SKM-1 (cell line): ENCODE data around the gene MNS1.
"Not testable (repeated sequence)": the region's sequence is repeated elsewhere in the genome, so short reads cannot be mapped to it uniquely, and the experiment has no call there.

ENCODE experiments used
- DNase-seq: peaks from one replicate; lab custom pipeline; 2025; ENCODE audit not compliant: unreplicated experiment; lab: John Stamatoyannopoulos, UW

The MNS1 gene

DNA sequence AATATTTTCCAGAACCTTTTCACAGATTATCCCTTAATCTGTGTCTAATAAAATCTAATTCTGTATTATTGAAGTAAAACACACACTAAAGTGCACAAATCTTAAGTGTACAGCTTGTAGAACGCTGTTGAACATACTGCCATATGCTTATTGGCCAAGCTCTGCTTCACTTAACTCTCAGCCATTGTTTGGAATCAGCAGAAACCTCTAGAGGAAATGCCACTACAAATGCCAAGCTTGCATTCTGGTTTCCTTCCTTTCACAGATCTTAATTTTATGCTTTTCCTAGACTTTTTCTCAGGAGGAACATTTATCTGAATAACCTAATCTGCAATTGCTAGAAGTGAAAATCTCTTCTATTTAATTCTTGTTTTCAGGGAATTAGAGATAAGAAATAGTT lies 10.1 kb downstream of the MNS1 start:
- DNase-seq, result no peak

- DNase-seq, result no peak
These were observed 19.2 kb downstream of the MNS1 start for GRCh38 chr15:56445746-56446145.

DNA sequence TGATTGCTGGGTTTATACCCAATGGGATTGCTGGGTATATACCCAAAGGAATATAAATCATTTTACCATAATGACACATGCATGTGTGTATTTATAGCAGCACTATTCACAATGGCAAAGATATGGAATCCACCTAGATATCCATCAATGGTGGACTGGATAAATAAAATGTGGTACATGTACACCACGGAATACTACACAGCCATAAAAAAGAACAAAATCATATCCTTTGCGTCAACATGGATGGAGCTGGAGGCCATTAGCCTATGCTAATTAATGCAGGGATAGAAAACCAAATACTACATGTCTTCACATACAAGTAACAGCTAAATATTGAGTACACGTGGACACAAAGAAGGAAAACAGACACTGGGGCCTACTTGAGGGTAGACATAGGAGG lies 22.6 kb downstream of the MNS1 start:
- no peak for DNase-seq

- no peak for DNase-seq
These were observed 24.6 kb downstream of the MNS1 start for GRCh38 chr15:56440214-56440770.

DNA sequence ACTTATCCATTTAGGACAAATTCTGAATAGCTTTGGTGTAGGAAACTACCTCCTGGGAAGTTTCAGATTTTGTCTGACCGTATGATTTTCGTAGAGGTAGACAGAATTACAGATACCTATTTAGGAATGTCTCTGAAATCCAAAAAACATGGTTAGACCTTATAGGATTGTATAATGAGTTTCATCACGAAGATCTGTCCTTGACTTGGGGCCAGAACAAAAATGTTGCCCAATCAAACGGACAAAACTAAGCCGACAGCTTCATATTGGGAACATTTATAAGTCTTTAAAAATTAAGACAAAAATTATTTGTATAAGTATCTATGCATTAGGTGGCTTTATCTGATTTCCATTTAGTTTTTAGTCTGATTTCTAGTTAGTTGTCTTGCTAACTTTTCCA lies 32.6 kb downstream of the MNS1 start:
- no peak for DNase-seq

DNA sequence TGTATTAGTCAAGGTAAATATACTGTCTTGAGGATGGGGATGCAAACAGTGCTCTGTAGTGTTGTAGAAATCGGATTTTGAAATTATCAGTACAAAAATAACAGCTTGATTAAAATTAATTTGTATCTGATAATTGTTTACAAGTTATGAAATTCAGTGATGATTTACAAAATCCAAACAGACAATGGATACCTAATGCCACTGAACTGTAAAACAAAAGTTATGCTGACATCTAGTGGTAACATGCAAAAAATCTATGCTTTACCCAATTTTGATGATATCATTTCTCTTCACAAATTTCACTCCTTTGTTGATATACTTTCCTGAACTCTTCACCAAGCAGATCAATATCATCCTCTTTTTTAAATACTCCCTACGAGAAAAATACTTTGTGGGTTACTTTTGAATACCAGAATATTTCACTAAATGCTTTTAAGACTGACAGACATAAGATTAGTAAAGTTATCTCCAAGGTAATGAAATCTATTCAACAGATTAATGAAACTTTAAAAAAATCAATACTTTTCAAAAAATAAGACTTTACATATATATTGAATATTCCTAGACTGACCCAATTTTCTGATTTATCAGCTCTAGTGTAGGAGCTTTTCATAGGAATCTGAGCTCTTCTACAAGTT lies 36.0 kb downstream of the MNS1 start:
- peak; percentile 32 for DNase-seq

- no peak for DNase-seq
These were observed 39.0 kb downstream of the MNS1 start for GRCh38 chr15:56425976-56426375.

DNA sequence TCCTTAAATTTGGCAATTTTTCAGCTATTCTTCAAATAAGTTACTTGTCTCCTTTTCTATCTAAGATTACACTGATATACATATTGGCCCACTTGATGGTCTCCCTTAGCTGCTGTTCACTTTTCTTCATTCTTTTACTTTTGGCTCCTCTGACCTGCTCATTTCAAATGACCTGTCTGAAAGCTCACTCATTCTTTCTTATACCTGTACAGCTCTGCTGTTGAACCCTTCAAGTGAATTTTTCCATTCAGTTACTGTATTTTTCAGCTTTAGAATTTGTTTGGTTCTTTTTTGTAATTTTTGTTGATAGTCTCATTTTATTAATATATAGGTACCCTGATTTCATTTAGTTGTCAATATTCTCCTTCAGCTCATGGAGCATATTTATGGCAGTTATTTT lies 39.7 kb downstream of the MNS1 start:
- no peak for DNase-seq

DNA sequence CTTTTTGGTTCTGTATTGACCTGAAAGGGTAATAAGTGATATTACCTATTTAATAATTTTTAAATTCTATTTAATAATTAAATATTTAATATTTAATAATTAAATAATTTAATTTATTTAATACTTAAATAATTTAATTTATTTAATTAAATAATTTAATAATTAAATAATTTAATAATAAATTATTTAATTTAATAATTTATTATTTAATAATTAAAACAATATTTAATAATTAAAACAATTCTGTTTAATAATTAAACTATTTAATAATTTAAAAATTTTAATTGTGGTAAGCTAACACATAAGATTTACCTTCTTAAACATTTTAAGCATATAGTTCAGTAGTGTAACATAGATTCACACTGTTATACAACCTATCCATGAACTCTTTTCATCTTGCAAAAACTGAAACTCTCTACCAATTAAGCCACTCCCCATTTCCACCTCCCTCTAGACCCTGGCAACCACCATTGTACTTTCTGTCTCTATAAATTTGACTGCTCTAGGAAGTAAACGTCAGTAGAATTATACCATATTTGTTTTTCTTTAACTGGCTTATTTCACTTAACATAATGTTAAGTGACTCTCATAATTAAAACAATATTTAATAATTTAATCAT lies 51.7 kb downstream of the MNS1 start:
- DNase-seq, result not testable (repeated sequence)

DNA sequence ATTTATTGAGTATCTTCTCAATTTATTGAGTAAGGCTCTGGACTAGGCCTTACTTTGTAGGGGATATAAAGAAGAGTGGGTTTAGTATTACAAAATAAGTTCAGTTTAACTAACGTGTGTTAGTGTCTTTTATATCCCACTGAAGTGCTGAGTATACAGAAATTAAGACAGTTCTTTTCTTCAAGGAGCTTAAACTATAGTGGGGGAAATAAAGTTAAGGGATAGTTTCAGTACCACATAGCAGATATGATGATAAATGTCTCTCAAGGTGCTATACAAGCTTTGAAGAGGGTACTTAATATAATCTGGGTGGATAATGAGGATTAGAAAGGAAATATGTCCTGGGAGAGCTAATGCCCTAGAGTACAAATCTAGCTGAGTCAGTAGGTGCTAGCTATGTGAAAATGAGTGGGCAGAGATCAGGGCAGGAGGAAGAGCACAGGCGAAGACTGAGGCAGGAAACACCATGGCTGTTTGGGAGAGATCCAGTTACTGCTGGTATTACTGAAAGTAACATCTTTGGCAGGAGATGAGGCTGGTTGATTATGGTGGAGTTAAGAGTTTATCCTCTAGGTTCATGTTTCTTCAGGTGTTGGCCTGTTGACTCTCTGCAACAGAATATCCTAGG lies 53.7 kb downstream of the MNS1 start:
- DNase-seq, result no peak

- DNase-seq, result no peak
These were observed 54.2 kb downstream of the MNS1 start for GRCh38 chr15:56410721-56411120.

- not testable (repeated sequence) for DNase-seq
These were observed 65.7 kb downstream of the MNS1 start for GRCh38 chr15:56399209-56399608.

- DNase-seq, result not testable (repeated sequence)
These were observed 67.6 kb downstream of the MNS1 start for GRCh38 chr15:56397325-56397724.

DNA sequence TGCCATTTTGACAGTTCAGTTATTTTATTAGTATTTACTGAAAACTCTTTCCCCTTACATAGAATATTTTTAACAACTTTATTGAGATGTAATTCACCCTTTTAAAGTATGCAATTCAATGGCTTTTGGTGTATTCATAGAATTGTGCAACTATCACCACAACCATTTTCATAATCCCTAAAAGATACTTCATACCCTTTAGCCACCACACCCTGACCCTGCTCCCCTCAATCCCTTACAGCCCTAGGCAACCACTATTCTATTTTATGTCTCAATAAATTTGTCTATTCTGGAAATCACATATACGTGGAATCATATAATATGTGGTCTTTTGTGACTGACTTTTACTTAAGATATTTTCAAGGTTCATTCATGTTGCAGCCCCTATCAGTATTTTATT lies 70.0 kb downstream of the MNS1 start:
- no peak for DNase-seq

DNA sequence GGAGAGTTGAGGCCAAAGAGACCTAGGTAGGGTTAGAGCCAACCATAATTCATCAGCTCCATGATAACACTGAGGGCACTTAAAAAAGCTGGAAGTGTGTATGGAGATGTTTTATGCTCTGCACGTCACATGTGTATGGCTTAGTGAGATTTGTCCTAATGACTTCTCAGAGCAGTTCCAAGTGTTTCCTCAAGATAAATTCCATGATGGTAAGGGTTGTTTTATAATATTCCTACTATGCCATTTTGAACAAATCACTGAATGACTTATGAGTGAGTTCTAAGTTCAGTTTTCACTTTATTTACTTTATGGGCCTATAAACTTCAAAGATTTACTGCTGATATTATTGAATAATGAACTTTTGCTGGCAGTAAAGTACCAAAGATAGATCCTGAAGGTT lies 71.7 kb downstream of the MNS1 start:
- DNase-seq, result no peak

- DNase-seq, result no peak
These were observed 74.1 kb downstream of the MNS1 start for GRCh38 chr15:56390739-56391267.

- no peak for DNase-seq
These were observed 79.0 kb downstream of the MNS1 start for GRCh38 chr15:56385908-56386307.

- no peak for DNase-seq
These were observed 81.9 kb downstream of the MNS1 start for GRCh38 chr15:56383010-56383409.
